H9 (cell line): Measurements from ENCODE around the gene KCNH5. TPM values are rescaled to one million over a fixed set of nuclear protein-coding genes. Genes with fewer than 3 reads are reported as not detected.

Experiments
- DNase-seq: peaks from one replicate; pipeline ENCODE4 v3.0.0-alpha.2; 2017
- H2AFZ ChIP-seq: one replicate; pipeline ENCODE4 v1.6.1; 2013; ENCODE audit warnings: mild to moderate bottlenecking, low read length, control low read depth, moderate library complexity
- H2AK5ac ChIP-seq: 2 replicates; pipeline ENCODE4 v1.6.1; 2013; ENCODE audit warnings: low read length, control low read depth, mixed read lengths; ENCODE audit not compliant: insufficient read length
- H2BK120ac ChIP-seq: one replicate; pipeline ENCODE4 v1.6.1; 2013; ENCODE audit warnings: low read depth, mild to moderate bottlenecking, low read length, control low read depth, inconsistent platforms; ENCODE audit not compliant: poor library complexity, severe bottlenecking
- H2BK12ac ChIP-seq: 2 replicates; pipeline ENCODE4 v1.6.1; 2013; ENCODE audit warnings: low read length, control low read depth, mixed read lengths, low read depth; ENCODE audit not compliant: insufficient read length
- H2BK15ac ChIP-seq: 2 replicates; pipeline ENCODE4 v1.6.1; 2013; ENCODE audit warnings: low read depth, low read length, control low read depth
- H2BK20ac ChIP-seq: one replicate; pipeline ENCODE4 v1.6.1; 2013; ENCODE audit warnings: low read depth, mild to moderate bottlenecking, low read length, control low read depth, inconsistent platforms; ENCODE audit not compliant: poor library complexity, severe bottlenecking
- H2BK5ac ChIP-seq: 2 replicates; pipeline ENCODE4 v1.6.1; 2013; ENCODE audit warnings: low read length, control low read depth, mixed read lengths; ENCODE audit not compliant: insufficient read length
- H3K14ac ChIP-seq: 2 replicates; pipeline ENCODE4 v1.6.1; 2013; ENCODE audit warnings: low read length, control low read depth; ENCODE audit not compliant: insufficient read depth
- H3K18ac ChIP-seq: 2 replicates; pipeline ENCODE4 v1.6.1; 2013; ENCODE audit warnings: low read depth, mild to moderate bottlenecking, mixed read lengths, low read length, control low read depth; ENCODE audit not compliant: insufficient read length
- H3K23ac ChIP-seq: 2 replicates; pipeline ENCODE4 v1.6.1; 2013; ENCODE audit warnings: low read length, control low read depth, mixed read lengths, low read depth; ENCODE audit not compliant: insufficient read length
- H3K23me2 ChIP-seq: 2 replicates; pipeline ENCODE4 v1.6.1; 2013; ENCODE audit warnings: low read depth, mild to moderate bottlenecking, mixed read lengths, low read length, control low read depth; ENCODE audit not compliant: insufficient read length, poor library complexity, severe bottlenecking
- H3K27ac ChIP-seq: 2 replicates; pipeline ENCODE4 v1.5.1; 2013; ENCODE audit warnings: low read length, control low read depth, mixed read lengths, low read depth; ENCODE audit not compliant: insufficient read length
- H3K27me3 ChIP-seq: 2 replicates; pipeline ENCODE4 v1.6.1; 2013; ENCODE audit warnings: low read length, control low read depth, inconsistent platforms; ENCODE audit not compliant: insufficient read depth
- H3K4ac ChIP-seq: 2 replicates; pipeline ENCODE4 v1.6.1; 2013; ENCODE audit warnings: low read depth, mild to moderate bottlenecking, control low read depth, inconsistent platforms, low read length, moderate library complexity
- H3K4me1 ChIP-seq: 2 replicates; pipeline ENCODE4 v1.6.1; 2013; ENCODE audit warnings: low read length, control low read depth, inconsistent platforms; ENCODE audit not compliant: insufficient read depth
- H3K4me2 ChIP-seq: 2 replicates; pipeline ENCODE4 v1.6.1; 2013; ENCODE audit warnings: low read length, control low read depth, mixed read lengths; ENCODE audit not compliant: insufficient read length, insufficient read depth
- H3K56ac ChIP-seq: 2 replicates; pipeline ENCODE4 v1.6.1; 2013; ENCODE audit warnings: low read depth, mild to moderate bottlenecking, mixed read lengths, low read length, control low read depth; ENCODE audit not compliant: insufficient read length
- H3K79me1 ChIP-seq: 2 replicates; pipeline ENCODE4 v1.6.1; 2013; ENCODE audit warnings: low read depth, mild to moderate bottlenecking, moderate library complexity, low read length, control low read depth, inconsistent platforms; ENCODE audit not compliant: insufficient read depth, poor library complexity, severe bottlenecking
- H3K79me2 ChIP-seq: 2 replicates; pipeline ENCODE4 v1.6.1; 2013; ENCODE audit warnings: low read length, control low read depth, inconsistent platforms; ENCODE audit not compliant: insufficient read depth
- H3K9ac ChIP-seq: 2 replicates; pipeline ENCODE4 v1.6.1; 2013; ENCODE audit warnings: low read length, control low read depth, mixed read lengths; ENCODE audit not compliant: insufficient read length; ENCODE audit errors: extremely low read depth
- H3K9me3 ChIP-seq: one replicate; pipeline ENCODE4 v1.6.1; 2013; ENCODE audit warnings: low read depth, low read length, inconsistent platforms; ENCODE audit not compliant: control insufficient read depth
- H3T11ph ChIP-seq: one replicate; pipeline ENCODE4 v1.6.1; 2013; ENCODE audit warnings: mild to moderate bottlenecking, low read length, control low read depth, inconsistent platforms
- H4K20me1 ChIP-seq: one replicate; pipeline ENCODE4 v1.6.1; 2013; ENCODE audit not compliant: control insufficient read depth, insufficient read length, insufficient read depth
- H4K5ac ChIP-seq: 2 replicates; pipeline ENCODE4 v1.6.1; 2013; ENCODE audit warnings: low read depth, mild to moderate bottlenecking, mixed read lengths, low read length, control low read depth; ENCODE audit not compliant: insufficient read length
- H4K8ac ChIP-seq: replicated peaks from 2 replicates; pipeline ENCODE4 v1.6.1; 2013; ENCODE audit warnings: low read length, control low read depth, mixed read lengths, low read depth; ENCODE audit not compliant: insufficient read length
- H4K91ac ChIP-seq: 2 replicates; pipeline ENCODE4 v1.6.1; 2013; ENCODE audit warnings: low read depth, mild to moderate bottlenecking, moderate library complexity, mixed read lengths, low read length, control low read depth; ENCODE audit not compliant: insufficient read length
- H3K27ac Mint-ChIP-seq, 3 experiments: 2 replicates in 2 of 3; 3 replicates in 1 of 3; pipeline ENCODE4 v1.8.0; 2020 to 2021; ENCODE audit warnings: mixed read lengths in 3 of 3, mild to moderate bottlenecking in 1 of 3, moderate library complexity in 1 of 3
- H3K27me3 Mint-ChIP-seq: 2 replicates; pipeline ENCODE4 v1.8.0; 2021; ENCODE audit warnings: low read depth, mild to moderate bottlenecking, moderate library complexity, mixed read lengths
- H3K36me3 Mint-ChIP-seq, 3 experiments: 2 replicates in 2 of 3; 3 replicates in 1 of 3; pipeline ENCODE4 v1.8.0; 2020 to 2021; ENCODE audit warnings: low read depth in 3 of 3, mixed read lengths in 3 of 3; ENCODE audit not compliant: insufficient read depth in 1 of 3
- H3K4me1 Mint-ChIP-seq, 2 experiments: 2 replicates each; pipeline ENCODE4 v1.8.0; 2020; ENCODE audit warnings: mixed read lengths in 2 of 2
- H3K4me3 Mint-ChIP-seq, 2 experiments: 2 replicates in 1 of 2; 3 replicates in 1 of 2; pipeline ENCODE4 v1.8.0; 2020 to 2021; ENCODE audit warnings: mild to moderate bottlenecking in 2 of 2, mixed read lengths in 2 of 2, moderate library complexity in 1 of 2
- H3K9me3 Mint-ChIP-seq, 2 experiments: 2 replicates in 1 of 2; 3 replicates in 1 of 2; pipeline ENCODE4 v1.8.0; 2020; ENCODE audit warnings: mild to moderate bottlenecking in 2 of 2, mixed read lengths in 2 of 2, moderate library complexity in 1 of 2
- WGBS: extraction: QIAGEN DNeasy Blood & Tissue Kit; methylation state at CpG from one replicate; pipeline ENCODE4 v1.1.7; 2013; ENCODE audit warnings: missing lambda C conversion rate, low lambda C conversion rate, mixed read lengths; ENCODE audit not compliant: insufficient read length; ENCODE audit errors: extremely low coverage; 5-methylcytosine and 5-hydroxymethylcytosine counted together
- total RNA-seq: library from RNA; stranded (reverse); gene quantifications from 2 replicates; pipeline ENCODE4 v1.2.1, GENCODE V29; 2021
- TF ChIP-seq, protein P1 (sequence below): fragments of 200-600 bp; sonication (generic); conservative IDR thresholded peaks from 3 replicates; pipeline ENCODE4 v1.8.0; 2021; ENCODE audit warnings: antibody characterized with exemption, mild to moderate bottlenecking

Gene KCNH5
- total RNA-seq, 1 experiment from 2014 or later: 0.42 TPM

- Histone ChIP-seq H3K4ac (no peak overlapping the region), H3K18ac (no peak overlapping the region), H2BK15ac (no peak overlapping the region), H3K27ac (no peak overlapping the region), H3K27me3 (no peaks in the 10 kb centered on the region), H2BK20ac (no peak overlapping the region), H3K79me1 (no peaks in the 10 kb centered on the region), H2AFZ (no peak overlapping the region), H3K56ac (no peak overlapping the region), H3K9me3 (no peaks in the 10 kb centered on the region), H3K79me2 (no peaks in the 10 kb centered on the region), H2AK5ac (no peak overlapping the region), H4K91ac (no peak overlapping the region), H4K8ac (no peak overlapping the region), H4K20me1 (no peaks in the 10 kb centered on the region), H2BK120ac (no peak overlapping the region), H3K4me1 (peaks cover 6% of the 10 kb centered on the region; the same call in 1 of the 2 replicates), H3K9ac (no peak overlapping the region), H4K5ac (no peak overlapping the region), H3K14ac (no peak overlapping the region), H2BK5ac (no peak overlapping the region), H3K23ac (no peak overlapping the region), H3K4me2 (no peak overlapping the region), H3T11ph (no peak overlapping the region), H3K23me2 (no peaks in the 10 kb centered on the region), H2BK12ac (no peak overlapping the region)
- no peak for DNase-seq
- Mint-ChIP-seq H3K9me3 (no peaks in the 10 kb centered on the region; a peak in 1 of 5 replicates), H3K4me1 (peaks cover 18 to 27% of the 10 kb centered on the region in 2 experiments), H3K27me3 (no peaks in the 10 kb centered on the region), H3K36me3 (no peaks in the 10 kb centered on the region), H3K27ac (no peak overlapping the region), H3K4me3 (no peak overlapping the region)
- no CpG with 5 or more reads among the region's 4 CpGs for WGBS
- TF ChIP-seq, protein P1, sequence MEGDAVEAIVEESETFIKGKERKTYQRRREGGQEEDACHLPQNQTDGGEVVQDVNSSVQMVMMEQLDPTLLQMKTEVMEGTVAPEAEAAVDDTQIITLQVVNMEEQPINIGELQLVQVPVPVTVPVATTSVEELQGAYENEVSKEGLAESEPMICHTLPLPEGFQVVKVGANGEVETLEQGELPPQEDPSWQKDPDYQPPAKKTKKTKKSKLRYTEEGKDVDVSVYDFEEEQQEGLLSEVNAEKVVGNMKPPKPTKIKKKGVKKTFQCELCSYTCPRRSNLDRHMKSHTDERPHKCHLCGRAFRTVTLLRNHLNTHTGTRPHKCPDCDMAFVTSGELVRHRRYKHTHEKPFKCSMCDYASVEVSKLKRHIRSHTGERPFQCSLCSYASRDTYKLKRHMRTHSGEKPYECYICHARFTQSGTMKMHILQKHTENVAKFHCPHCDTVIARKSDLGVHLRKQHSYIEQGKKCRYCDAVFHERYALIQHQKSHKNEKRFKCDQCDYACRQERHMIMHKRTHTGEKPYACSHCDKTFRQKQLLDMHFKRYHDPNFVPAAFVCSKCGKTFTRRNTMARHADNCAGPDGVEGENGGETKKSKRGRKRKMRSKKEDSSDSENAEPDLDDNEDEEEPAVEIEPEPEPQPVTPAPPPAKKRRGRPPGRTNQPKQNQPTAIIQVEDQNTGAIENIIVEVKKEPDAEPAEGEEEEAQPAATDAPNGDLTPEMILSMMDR: no peak
These were observed 302.1 kb downstream of the KCNH5 start for GRCh38 chr14:62743118-62743517.
